Stimulated activated CD4-positive, alpha-beta T cell treated with anti-CD3 and anti-CD28 coated beads, TNF-alpha, amount 100 ng/mL, for 4 hours (primary cell): Measurements from ENCODE around the gene PRRC2C.
"Not testable (repeated sequence)": the region's sequence is repeated elsewhere in the genome, so short reads cannot be mapped to it uniquely, and the experiment has no call there.

Experiments
- DNase-seq, 3 experiments: peaks; one replicate each; pipeline ENCODE4 v3.0.0-alpha.2; 2020; ENCODE audit warnings: low read depth in 3 of 3

The PRRC2C gene

GRCh38 chr1:171485375-171486047 lies at the start of gene PRRC2C:
TSS of gene PRRC2C (plus strand) at chr1:171485530. CDS start at chr1:171512089, 26,559 bp downstream.
- DNase-seq: peak; percentile 78 to 86 (median 83)

- DNase-seq: no peak
Observed at GRCh38 chr1:171438441-171438840, 46.9 kb upstream of the PRRC2C start.

- not testable (repeated sequence) for DNase-seq
Observed at GRCh38 chr1:171440201-171440600, 45.1 kb upstream of the PRRC2C start.

- not testable (repeated sequence) for DNase-seq
Observed at GRCh38 chr1:171441278-171441895, 43.9 kb upstream of the PRRC2C start.

- DNase-seq: no peak
Observed at GRCh38 chr1:171446386-171446785, 38.9 kb upstream of the PRRC2C start.

GRCh38 chr1:171455967-171456366 lies 29.4 kb upstream of the PRRC2C start:
- DNase-seq: no peak

- DNase-seq: no peak
Observed at GRCh38 chr1:171457412-171457811, 27.9 kb upstream of the PRRC2C start.

GRCh38 chr1:171460018-171460620 lies 25.2 kb upstream of the PRRC2C start:
- no peak for DNase-seq

- no peak for DNase-seq
Observed at GRCh38 chr1:171467626-171468025, 17.7 kb upstream of the PRRC2C start.

GRCh38 chr1:171468120-171468750 lies 17.1 kb upstream of the PRRC2C start:
- DNase-seq: no peak

GRCh38 chr1:171470726-171471125 lies 14.6 kb upstream of the PRRC2C start:
- DNase-seq: no peak

GRCh38 chr1:171472183-171472647 lies 13.1 kb upstream of the PRRC2C start:
- DNase-seq: no peak

GRCh38 chr1:171476829-171477228 lies 8.5 kb upstream of the PRRC2C start:
- DNase-seq: no peak

- DNase-seq: no peak
Observed at GRCh38 chr1:171477804-171478203, 7.5 kb upstream of the PRRC2C start.

GRCh38 chr1:171480035-171480434 lies 5.3 kb upstream of the PRRC2C start:
- DNase-seq: no peak

- peak in 1 of 3 experiments; percentile 9 for DNase-seq
Observed at GRCh38 chr1:171484760-171485374, 463 bp upstream of the PRRC2C start.

GRCh38 chr1:171486048-171486519 lies 754 bp downstream of the PRRC2C start:
- peak; percentile 29 to 56 (median 50) for DNase-seq

GRCh38 chr1:171487038-171487437 lies 1.7 kb downstream of the PRRC2C start:
- no peak for DNase-seq

- DNase-seq: no peak
Observed at GRCh38 chr1:171488190-171488929, 3.0 kb downstream of the PRRC2C start.

- DNase-seq: no peak
Observed at GRCh38 chr1:171494076-171494475, 8.7 kb downstream of the PRRC2C start.

GRCh38 chr1:171495444-171495843 lies 10.1 kb downstream of the PRRC2C start:
- no peak for DNase-seq
